Dedifferentiated amniotic fluid mesenchymal stem cell (primary cell): ENCODE data around the gene RUVBL2.

Source experiments
- DNase-seq: peaks from one replicate; pipeline ENCODE4 v3.0.0-alpha.2; 2016; ENCODE audit errors: extremely low spot score

The RUVBL2 gene

DNA sequence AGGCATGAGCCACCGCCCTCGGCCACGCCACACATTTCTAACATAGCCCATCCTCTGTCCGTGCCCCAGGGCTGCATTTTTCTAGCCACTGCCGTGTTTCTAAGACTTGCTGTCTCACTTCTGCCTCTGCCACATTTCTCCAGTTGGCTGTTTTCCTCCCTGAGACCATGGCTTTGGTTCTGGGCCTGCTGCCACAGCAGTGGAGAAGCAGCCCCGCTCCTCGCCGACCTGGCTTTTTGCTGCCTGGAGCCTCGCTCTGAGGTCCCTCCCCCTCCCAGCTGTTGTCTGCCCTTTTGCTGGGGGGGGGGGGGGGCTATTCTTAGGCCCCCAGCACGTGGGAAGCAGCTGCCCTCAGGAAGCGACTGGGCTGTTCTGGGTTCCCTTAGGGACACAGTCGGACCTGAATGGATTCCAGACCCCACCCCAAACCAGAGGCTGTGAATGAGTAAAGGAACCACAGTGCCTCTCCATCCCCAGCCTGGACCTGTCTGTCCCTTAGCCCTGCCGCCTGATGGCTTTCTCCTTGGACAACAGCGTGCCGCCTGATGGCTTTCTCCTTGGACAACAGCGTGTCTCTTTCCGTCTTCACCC lies 3.9 kb upstream of the RUVBL2 start:
- no peak for DNase-seq

DNA sequence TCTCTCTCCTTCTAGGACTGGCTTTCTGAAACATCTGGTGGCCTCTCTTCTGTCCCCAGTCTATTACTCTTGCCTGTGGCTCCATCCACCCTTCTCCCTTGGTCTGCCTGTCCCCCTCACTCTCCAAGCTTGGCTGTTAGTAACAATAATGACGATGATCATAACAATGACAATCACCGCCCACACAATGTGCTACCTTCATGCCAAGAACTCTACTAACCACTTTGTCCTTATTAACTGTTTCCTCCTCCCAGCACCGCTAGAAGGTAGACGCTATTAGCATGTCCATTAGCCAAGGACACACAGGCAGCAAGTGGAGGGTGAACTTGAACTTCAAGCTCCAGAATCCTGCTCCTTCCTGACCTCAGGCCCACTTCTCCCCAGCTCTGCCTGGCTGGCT lies 3.3 kb upstream of the RUVBL2 start:
- DNase-seq, result no peak

DNA sequence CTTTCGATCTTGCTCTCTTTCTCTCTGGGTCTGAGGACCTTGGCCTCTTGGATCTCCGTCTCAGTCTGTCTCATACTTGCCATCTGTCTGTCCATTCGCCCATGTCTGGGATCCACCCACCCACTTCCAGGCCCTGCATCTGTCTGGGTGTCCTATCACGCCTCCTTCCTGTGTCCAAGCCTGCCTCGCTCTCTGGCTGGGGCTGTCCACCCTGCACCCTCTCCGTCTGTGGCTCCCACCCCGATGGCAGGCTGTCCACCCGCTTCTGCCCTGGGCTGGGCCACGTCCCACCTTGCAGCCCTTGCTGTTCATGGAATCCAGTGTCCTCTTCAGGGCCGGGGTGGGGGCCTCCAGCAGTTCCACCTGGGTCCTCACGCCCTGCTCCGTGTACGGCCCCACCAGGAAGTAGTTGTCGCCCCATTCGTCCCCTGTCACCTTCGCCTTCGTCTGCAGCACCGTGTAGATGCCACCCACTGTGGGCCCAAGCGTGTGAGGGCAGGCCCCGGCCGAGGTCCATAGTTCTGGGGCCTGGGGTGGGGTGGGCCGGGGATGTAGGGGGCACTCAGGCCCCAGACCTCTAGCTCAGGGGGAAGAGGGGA lies 2.6 kb upstream of the RUVBL2 start:
- no peak for DNase-seq

DNA sequence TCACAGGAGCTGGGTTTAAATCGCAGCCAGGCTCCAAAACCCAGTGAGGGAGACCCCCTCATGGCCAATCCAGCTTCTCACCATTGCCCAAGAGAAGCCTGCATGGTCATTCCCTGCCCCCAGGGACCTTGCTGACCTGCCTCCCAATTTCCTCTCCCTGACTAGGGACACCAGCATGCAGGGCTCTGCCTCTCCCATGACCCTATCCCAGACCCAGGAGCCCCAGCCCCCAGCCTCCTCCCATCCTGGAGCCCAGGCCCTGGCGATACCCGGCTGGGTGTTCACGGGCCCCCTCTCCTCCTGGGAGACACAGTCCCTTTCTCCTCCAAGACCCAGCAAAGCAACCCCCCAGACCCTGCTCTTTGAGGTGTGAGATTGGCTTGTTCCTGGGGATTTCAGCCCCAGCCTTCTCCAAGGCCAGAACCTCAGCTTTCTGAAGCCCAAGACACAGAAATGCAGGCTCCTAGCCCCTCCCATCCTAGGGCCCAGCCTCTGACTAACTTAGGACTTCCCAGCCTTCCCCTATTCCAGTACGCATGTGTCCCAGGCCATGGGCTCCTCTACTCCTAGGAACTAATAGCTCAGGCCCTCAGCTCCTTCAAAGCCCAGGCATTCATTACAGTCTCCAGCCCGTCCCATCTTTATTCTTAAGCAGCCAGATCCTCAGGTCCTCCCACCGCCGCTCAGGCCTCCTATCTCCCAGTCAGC lies 1.7 kb upstream of the RUVBL2 start:
- DNase-seq, result peak; percentile 82

DNA sequence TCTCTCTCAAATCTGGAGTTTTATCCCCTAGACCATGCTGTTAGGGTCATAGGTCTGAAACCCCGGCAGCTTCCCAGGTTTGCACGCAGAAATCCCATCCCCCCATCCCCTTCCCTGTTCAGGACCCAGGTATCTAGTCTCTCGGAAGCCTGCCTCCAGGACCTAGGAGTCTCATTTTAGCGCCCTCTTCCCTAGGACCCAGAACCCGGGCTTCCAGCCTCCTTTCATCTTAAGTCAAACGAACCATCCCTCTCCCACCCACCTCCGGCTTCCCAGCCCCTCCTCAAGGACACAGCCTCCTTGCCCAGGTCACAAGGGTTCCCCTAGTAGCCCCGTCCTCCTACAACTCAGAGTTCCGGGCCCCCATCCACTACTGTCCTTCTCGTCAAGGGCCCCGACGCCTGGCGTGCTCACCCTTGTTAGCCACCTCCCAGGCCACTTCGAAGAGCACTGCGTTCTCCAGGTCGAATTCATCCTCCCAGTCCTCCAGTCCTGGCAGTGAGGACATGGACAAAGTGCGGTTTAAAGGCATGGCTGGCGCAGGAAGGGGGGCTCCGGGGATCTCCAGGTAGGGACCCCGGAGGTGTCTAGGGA lies 1.0 kb upstream of the RUVBL2 start:
- DNase-seq, result no peak

DNA sequence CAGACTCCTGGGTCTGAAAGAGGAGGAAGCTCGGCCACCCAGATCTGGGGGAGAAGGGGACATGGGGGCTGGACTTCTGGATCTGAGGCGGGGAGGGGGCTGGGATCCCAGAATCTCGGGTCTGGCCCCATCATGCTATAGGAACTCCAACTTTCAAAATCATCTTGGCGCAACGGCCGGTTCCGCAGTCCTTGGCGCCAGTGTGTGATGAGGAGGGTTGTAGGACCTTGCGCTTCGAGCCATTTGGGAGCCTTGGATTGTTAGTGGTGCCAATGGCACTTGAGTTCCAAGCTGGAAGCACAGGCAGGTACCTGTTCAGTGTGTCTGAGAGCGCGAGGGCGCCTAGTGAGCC lies 324 bp downstream of the RUVBL2 start:
- DNase-seq, result no peak

DNA sequence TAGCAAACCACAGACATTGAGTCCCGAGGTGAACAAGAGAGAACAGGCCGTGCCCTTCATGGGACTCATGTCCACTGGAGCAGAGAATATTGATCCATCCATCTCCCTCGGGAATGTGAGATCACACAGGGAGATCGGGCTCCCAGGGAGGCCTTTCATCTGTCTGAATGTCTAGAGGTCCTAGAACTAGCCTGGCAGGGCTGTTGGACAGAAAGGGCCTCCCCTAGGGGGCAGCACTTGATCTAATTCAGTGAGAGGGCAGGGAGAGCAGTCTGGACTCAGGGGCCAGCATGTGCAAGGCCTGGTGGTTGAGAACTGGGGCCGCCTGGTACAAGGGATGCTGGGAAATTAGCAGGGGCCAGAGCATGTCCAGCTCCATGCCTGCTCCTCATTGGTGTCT lies 4.3 kb downstream of the RUVBL2 start:
- no peak for DNase-seq

DNA sequence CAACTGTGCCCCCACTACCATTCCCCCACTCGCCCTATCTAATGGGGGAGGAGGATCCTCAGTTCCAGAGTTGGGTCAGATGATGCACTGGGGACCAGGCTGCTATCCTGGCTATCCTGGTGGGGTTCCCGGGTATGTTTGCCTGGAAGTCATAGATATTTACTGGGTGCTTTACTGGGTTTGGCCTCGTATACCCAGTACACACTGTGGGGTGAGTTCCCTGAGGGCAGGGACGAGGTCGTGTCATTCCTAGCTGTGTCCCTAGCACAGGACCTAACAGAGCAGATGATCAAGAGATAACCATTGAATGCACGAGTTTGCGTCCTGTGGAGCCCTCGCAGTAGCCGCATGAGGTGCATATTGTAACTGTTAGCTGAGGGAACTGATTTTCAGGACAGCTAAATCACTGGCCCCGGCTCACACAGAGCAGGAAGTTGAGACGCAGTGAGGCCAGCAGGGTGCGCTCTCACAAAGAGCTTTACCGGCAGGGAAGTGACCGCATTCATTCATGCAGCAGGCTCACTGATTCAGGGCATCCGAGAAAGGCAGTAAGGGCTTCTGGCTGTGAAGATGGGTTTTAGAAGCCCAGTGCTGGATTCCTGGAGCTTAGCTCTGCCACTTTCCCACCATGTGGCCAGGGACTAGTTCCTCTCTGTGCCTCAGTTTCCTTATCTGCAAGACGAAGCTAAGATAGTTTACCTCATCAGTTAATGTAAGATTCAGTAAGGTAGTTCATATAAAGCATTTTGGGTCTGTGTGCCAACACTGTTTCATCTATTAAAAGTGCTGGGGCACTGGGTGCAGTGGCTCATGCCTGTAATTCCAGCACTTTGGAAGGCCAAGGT lies 6.0 kb downstream of the RUVBL2 start:
- peak; percentile 47 for DNase-seq

DNA sequence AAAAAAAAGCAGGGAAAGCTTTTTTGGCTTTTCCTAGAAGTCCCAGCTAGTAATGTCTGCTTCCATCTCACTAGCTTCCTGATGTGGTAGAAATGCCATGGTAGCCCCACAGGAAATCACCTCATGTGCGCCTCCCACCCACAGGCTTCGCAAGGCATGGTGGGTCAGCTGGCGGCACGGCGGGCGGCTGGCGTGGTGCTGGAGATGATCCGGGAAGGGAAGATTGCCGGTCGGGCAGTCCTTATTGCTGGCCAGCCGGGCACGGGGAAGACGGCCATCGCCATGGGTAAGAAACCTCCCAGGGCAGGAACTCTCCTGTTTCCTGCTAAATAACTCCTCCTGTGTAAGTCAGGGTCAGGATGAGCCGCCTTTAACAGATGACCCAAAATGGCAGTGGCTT lies 10.4 kb downstream of the RUVBL2 start:
- DNase-seq, result no peak

DNA sequence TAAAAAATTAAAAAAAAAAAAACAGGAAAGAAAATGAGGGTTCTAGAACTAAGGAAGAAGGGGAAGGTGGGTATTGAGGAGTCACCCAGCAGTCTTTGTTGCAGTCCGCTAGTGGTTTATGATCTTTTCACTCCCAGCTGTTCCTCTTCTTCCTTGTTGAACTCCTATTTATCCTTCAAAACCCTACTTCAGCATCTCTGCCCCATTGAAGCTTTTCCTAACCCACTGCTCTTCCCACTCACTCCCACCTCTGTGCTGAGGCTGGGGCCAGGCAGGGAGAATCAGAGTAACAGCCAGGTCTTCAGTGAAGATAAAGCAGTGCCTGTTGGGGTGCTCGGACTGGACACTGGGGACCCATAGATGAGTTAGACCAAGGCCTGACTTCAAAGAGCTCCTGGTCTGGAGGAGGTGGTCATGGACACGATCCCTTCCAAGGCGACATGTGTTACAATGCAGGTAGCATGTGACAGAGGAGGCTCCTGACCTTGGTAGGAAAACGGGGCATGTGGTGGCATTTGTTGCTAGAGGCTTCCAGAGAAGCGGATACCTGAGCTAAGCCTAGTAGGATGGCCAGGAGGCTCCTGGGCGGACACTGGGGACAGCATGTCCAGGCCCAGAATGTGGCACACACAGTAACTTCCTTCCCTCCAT lies 11.4 kb downstream of the RUVBL2 start:
- no peak for DNase-seq

DNA sequence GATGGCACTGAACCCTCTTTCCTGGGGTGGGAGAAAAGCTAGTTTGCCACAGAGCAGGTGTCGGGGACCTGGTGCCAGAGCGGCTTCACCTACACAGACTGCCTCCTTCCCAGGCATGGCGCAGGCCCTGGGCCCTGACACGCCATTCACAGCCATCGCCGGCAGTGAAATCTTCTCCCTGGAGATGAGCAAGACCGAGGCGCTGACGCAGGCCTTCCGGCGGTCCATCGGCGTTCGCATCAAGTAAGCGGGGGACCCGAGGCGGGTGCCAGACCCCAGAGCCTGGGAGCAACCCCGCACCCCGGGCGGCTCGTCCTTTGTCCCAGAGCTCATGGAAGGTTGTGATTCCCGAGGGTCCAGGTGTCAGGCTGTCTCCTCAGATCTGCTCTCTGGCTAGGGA lies 13.2 kb downstream of the RUVBL2 start:
- no peak for DNase-seq

DNA sequence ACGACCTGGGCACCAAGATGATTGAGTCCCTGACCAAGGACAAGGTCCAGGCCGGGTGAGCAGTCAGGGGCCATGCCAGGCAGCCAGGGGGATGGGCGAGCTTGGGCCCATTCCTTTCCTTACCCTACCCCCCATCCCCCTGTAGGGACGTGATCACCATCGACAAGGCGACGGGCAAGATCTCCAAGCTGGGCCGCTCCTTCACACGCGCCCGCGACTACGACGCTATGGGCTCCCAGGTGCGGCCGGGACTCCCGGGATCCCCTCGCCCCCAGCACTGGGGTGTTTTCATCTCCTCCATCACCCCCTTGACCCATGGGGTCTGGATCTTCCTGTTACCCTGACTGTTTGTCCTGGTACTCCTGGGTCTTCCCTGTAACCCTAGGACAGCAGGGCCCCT lies 16.1 kb downstream of the RUVBL2 start:
- no peak for DNase-seq

DNA sequence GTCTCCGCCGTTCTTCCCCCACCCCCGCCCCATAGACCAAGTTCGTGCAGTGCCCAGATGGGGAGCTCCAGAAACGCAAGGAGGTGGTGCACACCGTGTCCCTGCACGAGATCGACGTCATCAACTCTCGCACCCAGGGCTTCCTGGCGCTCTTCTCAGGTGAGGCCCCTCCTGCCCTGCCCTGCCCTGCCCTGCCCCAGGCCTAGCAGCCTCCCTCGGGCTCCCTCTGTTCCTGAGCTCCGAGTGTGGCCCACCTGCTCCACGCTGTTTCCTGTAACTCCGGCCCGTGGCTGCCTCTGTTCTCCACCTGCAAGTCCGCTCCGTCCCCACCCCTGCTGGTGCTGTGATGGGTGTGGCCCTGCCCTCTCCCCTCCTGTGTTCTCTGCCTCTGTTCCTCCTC lies 16.8 kb downstream of the RUVBL2 start:
- no peak for DNase-seq

DNA sequence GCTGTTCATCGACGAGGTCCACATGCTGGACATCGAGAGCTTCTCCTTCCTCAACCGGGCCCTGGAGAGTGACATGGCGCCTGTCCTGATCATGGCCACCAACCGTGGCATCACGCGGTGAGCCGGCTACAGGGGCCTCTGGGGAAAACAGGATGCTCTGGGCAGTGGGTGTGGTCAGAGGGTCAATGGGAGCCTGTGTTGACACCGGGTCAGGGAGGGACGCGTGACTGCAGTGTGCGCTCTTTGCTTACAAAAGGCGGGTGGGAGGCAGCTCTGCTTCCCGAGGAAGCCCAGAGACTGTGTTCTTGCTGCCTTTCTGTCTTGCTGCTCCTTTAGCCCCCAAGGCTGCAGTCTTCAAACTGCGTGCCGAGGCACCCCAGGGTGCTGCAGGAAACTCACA lies 17.5 kb downstream of the RUVBL2 start:
- no peak for DNase-seq

DNA sequence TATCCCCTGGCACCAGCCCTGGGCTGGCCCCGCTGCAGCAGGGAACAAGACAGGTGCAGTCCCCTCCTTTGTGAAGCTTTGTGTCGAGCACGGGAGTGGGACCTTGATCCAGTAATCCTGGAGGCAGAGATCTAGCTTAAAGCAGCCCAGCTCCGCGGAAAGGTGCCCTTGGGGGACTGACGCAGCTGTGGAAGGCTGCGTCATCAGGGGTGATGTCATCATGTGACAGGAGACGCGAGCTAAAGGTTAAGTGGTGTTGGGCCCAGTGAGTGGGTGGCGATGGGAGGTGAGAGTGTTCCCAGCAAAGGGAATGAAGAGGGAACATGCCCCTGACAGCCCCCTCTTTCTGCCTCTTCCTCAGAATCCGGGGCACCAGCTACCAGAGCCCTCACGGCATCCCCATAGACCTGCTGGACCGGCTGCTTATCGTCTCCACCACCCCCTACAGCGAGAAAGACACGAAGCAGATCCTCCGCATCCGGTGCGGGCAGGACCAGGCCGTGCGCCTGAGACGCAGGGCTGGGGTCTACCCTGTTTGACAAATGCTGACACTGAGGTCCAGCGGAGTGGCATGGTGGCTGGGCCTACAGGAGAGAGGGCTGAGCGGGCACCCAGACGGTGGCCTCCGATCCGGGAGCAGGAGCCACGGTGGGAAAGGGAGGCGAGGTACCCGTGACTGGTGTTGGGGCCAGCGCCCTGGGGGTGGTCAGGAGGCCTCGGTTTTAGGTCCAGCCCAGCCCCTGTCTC lies 20.6 kb downstream of the RUVBL2 start:
- DNase-seq, result no peak

DNA sequence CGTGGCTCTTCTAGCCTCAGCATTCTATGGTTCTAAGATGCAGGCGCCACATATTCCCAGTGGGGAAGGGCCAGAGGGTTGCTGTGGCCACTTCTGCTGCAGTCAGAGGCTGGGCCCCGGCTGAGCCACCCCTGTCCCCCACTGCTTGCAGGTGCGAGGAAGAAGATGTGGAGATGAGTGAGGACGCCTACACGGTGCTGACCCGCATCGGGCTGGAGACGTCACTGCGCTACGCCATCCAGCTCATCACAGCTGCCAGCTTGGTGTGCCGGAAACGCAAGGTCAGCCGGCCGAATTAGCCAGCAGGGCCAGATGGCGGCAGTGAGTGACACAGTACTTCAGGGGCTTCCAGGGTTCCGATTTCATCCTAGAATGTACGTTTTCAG lies 21.2 kb downstream of the RUVBL2 start:
- DNase-seq, result no peak

DNA sequence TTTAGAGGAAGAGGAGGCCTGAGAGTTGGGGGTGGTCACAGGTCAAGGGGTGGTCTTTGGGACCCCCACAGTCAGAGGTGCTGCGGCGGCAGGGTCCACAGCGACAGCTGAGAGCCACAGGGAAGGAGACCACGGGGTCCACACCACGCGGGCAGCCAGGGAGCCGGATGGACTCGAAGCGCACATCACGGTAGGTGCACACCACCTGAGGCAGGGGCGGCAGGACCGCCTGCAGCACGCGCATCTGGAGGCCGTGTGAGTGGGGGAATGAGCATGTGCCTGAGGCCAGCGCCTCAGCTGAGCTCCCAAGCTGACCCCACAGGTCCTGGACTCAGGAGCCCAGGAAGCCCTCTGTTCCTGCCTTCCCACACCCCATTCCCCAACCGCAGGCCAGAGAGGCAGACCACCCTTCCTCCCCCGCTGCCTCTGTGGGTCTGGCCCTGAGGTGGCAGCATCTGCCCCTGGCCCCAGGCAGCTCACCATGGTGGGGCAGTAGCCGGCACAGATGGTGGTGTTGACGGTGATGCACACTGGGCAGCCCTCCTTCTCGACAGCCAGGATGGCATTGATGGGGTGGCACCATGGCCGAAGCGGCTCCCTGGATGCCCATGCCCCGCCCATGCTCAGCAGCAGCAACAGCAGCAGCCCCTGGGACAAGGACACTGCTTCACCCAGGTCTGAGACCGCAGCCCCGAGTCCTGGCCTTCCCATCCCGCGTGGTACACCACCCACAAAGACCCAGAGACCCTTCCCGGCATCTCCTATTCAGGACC lies 22.6 kb downstream of the RUVBL2 start:
- DNase-seq, result no peak

DNA sequence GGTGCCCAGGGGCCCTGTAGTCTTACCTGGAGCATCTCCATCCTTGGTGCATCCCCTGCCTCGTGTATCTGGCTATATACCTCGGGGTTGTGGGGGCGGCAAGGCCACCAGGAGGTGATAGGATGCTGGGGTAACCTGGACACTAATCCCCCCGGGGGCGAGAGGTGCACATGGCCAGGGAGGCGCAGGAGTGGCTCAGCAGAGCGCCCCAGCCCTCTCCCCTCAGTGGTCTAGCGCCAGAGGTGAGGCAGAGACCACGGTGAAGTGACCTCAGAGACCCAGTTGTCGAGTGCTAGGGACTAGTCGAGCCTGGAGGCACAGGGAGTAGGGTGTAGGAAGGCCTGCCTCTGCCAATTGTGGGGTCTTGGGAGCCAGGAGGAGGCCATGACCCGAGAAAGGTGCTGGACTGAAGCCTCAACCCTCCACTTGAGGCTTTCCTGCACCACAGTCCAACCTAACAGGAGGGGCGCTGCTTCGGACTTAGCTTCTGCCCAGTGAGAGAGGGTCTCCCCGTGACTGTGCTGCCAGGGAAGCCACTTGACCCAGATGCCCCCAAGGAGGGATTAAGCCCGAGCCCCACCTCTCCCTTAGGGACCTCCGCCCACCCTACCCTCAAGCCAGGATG lies 23.5 kb downstream of the RUVBL2 start, which contains the start of gene LHB:
Gene LHB (minus strand): TSS at position 51 of the 625 bp plus-strand sequence. CDS start 10 bp downstream, at position 41.
- DNase-seq, result no peak

DNA sequence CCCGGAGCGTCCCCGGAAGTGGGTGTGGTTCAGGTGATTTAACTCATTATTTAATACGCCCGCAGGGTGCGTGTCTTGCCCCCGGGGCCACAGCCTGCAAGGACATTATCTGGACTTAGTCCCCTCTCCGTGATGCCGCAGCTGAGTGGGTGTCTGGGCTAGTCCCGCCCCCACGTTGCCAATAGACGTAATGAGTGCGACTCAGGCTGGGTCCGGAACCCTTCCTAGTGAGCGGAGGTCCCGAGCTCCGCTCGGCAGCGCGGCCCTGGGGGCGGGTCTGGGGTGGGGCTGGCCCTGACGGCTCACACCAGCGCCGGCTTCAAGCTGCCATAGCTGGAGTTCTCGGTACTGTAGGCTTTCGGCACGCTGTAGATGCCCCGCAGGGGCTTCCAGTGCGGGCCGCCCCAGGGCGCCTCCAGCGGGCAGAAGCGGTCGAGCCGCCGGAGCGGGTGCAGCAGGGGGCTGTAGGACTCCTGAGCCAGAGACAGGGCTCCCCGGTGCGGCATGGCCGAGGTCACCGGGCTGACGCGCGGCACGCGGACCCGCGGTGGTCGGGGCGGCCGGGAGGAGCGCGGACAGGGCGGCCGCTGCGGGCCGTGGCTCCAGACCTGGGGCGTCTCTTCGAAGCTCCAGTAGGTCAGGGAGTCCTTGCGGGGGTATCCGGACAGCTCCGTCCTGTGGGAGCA lies 24.1 kb downstream of the RUVBL2 start:
- peak; percentile 14 for DNase-seq
